ENCODE results near the gene IL17RB. TPM values are rescaled to one million over a fixed set of nuclear protein-coding genes. Genes with fewer than 3 reads are reported as not detected.

IL17RB gene
- polyA plus RNA-seq, 1 experiment, result not detected

- no peaks in the 10 kb centered on the region for H3K9me3 ChIP-seq (ENCODE audit: control insufficient read depth, insufficient read depth, low read length)
- H3K4me3 ChIP-seq (ENCODE audit: low read depth, low read length), result no peak overlapping the region
- H3K27me3 ChIP-seq (ENCODE audit: control insufficient read depth, insufficient read depth, low read length), result peaks cover 2% of the 10 kb centered on the region
- POLR2A ChIA-PET, result interaction anchor here (0.6 kb wide), 1 partner anchor 14 kb away, joined by 3 read pairs; no protein-coding TSS in a partner anchor
- TF ChIP-seq, protein P1, sequence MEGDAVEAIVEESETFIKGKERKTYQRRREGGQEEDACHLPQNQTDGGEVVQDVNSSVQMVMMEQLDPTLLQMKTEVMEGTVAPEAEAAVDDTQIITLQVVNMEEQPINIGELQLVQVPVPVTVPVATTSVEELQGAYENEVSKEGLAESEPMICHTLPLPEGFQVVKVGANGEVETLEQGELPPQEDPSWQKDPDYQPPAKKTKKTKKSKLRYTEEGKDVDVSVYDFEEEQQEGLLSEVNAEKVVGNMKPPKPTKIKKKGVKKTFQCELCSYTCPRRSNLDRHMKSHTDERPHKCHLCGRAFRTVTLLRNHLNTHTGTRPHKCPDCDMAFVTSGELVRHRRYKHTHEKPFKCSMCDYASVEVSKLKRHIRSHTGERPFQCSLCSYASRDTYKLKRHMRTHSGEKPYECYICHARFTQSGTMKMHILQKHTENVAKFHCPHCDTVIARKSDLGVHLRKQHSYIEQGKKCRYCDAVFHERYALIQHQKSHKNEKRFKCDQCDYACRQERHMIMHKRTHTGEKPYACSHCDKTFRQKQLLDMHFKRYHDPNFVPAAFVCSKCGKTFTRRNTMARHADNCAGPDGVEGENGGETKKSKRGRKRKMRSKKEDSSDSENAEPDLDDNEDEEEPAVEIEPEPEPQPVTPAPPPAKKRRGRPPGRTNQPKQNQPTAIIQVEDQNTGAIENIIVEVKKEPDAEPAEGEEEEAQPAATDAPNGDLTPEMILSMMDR (IDR thresholded peaks at IDR 0.05; ENCODE audit: low read depth, low read length), result no peak
- no peak for DNase-seq (ENCODE audit: low read depth, low spot score)
- CTCF ChIA-PET, result no interaction called here
- H3K27ac ChIP-seq (ENCODE audit: low read depth, low read length), result no peak overlapping the region
Observed at GRCh38 chr3:53830944-53831343, 15.4 kb upstream of the IL17RB start.

GRCh38 chr3:53833053-53833645 is 13.2 kb upstream of the IL17RB start:
- ChIA-PET CTCF (no interaction called here), POLR2A (no interaction called here)
- H3K27me3 ChIP-seq (ENCODE audit: control insufficient read depth, insufficient read depth, low read length), result no peaks in the 10 kb centered on the region
- DNase-seq (ENCODE audit: low read depth, low spot score), result no peak
- no peak overlapping the region for H3K4me3 ChIP-seq (ENCODE audit: low read depth, low read length)
- H3K27ac ChIP-seq (ENCODE audit: low read depth, low read length), result no peak overlapping the region
- H3K9me3 ChIP-seq (ENCODE audit: control insufficient read depth, insufficient read depth, low read length), result no peaks in the 10 kb centered on the region
- TF ChIP-seq, protein P1 (IDR thresholded peaks at IDR 0.05; ENCODE audit: low read depth, low read length), result no peak

GRCh38 chr3:53833700-53834099 is 12.7 kb upstream of the IL17RB start:
- TF ChIP-seq, protein P1 (IDR thresholded peaks at IDR 0.05; ENCODE audit: low read depth, low read length), result no peak
- Histone ChIP-seq H3K27ac (ENCODE audit: low read depth, low read length) (no peak overlapping the region), H3K4me3 (ENCODE audit: low read depth, low read length) (no peak overlapping the region), H3K9me3 (ENCODE audit: control insufficient read depth, insufficient read depth, low read length) (no peaks in the 10 kb centered on the region), H3K27me3 (ENCODE audit: control insufficient read depth, insufficient read depth, low read length) (no peaks in the 10 kb centered on the region)
- no peak for DNase-seq (ENCODE audit: low read depth, low spot score)
- CTCF ChIA-PET, result no interaction called here
- POLR2A ChIA-PET, result no interaction called here

DNA sequence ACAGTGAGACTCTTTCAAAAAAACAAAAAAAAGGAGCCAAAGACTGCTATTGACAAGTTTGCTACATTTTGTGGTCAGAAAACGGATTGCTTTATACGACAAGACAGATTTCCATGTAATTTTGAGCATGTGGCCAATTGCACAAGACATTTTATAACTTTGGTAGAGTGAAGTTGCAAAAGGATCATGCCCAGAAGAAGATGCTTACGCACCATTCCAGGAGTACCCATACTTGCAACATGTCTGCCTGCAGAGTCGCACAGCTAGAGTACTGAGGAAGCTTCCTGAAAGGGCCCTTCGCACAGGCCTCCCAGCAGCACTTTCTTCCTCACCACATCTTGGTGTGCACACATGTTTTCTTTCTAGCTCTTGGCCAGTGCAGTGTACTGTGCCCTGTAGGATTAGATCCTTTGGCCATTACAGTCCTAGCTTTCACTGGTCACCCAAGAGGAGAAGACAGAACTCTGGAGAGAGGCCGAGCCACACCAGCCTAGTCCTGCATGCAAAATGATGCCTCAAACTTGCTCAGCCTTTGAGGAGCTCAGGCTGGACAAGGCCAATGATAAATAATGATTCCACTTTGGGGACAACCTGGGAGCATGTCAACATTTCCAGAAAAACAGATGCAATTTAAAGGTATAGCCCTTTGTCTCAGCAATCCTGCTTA is 11.8 kb upstream of the IL17RB start:
- ChIA-PET POLR2A (no interaction called here), CTCF (no interaction called here)
- Histone ChIP-seq H3K9me3 (ENCODE audit: control insufficient read depth, insufficient read depth, low read length) (no peaks in the 10 kb centered on the region), H3K27ac (ENCODE audit: low read depth, low read length) (no peak overlapping the region), H3K4me3 (ENCODE audit: low read depth, low read length) (no peak overlapping the region), H3K27me3 (ENCODE audit: control insufficient read depth, insufficient read depth, low read length) (no peaks in the 10 kb centered on the region)
- TF ChIP-seq, protein P1 (IDR thresholded peaks at IDR 0.05; ENCODE audit: low read depth, low read length), result no peak
- no peak for DNase-seq (ENCODE audit: low read depth, low spot score)

GRCh38 chr3:53835257-53835656 is 11.1 kb upstream of the IL17RB start:
- ChIA-PET CTCF (no interaction called here), POLR2A (no interaction called here)

More at GRCh38 chr3:53835257-53835656, 11.1 kb upstream of the IL17RB start:
- no peak overlapping the region for H3K27ac ChIP-seq (ENCODE audit: low read depth, low read length)
- no peaks in the 10 kb centered on the region for H3K27me3 ChIP-seq (ENCODE audit: control insufficient read depth, insufficient read depth, low read length)
- TF ChIP-seq, protein P1 (IDR thresholded peaks at IDR 0.05; ENCODE audit: low read depth, low read length), result no peak
- H3K9me3 ChIP-seq (ENCODE audit: control insufficient read depth, insufficient read depth, low read length), result no peaks in the 10 kb centered on the region
- H3K4me3 ChIP-seq (ENCODE audit: low read depth, low read length), result no peak overlapping the region
- no peak for DNase-seq (ENCODE audit: low read depth, low spot score)
